ENCODE data around the gene TMEM187. TPM values are rescaled to one million over a fixed set of nuclear protein-coding genes. Genes with fewer than 3 reads are reported as not detected.

Gene TMEM187
- total and polyA plus RNA-seq, 9 donors = 2.6 to 11.6 (median 9.4) TPM

DNA sequence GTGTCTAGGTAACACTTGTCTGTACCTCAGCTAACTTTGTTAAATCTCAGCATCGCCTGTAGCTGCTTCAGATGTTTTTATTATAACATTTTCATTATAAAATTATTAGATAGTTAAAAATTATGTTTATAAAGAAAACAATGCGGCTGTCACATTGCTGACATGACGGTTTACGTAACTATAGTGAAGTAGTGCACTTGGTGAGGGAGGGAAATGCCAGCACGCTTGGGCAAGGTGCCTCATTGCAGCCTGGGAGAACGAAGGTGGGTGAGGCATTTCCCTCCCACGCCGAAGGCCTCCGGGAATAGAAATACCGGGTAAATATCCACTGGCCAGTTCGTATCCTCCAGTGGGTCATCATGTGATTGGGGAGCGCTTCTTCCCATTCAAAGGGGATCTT, 15.9 kb downstream of the TMEM187 start:
- no peaks in the 10 kb centered on the region for H3K4me1 ChIP-seq (ENCODE audit: insufficient read depth)
- H3K36me3 ChIP-seq = no peaks in the 10 kb centered on the region
- no peak overlapping the region for H3K27ac ChIP-seq
- DNase-seq = no peak
- intact Hi-C loops (cut with DNase I) = no loop called here
- WGBS, 3 donors = 72 to 81% (median 73%) methylated on average over 12 of the region's 12 CpGs
- no peak overlapping the region for H3K4me3 ChIP-seq
- no peaks in the 10 kb centered on the region for H3K9me3 ChIP-seq
- TF ChIP-seq, protein P1, sequence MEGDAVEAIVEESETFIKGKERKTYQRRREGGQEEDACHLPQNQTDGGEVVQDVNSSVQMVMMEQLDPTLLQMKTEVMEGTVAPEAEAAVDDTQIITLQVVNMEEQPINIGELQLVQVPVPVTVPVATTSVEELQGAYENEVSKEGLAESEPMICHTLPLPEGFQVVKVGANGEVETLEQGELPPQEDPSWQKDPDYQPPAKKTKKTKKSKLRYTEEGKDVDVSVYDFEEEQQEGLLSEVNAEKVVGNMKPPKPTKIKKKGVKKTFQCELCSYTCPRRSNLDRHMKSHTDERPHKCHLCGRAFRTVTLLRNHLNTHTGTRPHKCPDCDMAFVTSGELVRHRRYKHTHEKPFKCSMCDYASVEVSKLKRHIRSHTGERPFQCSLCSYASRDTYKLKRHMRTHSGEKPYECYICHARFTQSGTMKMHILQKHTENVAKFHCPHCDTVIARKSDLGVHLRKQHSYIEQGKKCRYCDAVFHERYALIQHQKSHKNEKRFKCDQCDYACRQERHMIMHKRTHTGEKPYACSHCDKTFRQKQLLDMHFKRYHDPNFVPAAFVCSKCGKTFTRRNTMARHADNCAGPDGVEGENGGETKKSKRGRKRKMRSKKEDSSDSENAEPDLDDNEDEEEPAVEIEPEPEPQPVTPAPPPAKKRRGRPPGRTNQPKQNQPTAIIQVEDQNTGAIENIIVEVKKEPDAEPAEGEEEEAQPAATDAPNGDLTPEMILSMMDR (IDR thresholded peaks at IDR 0.05) = no peak
- TF ChIP-seq POLR2A (IDR thresholded peaks at IDR 0.05) (no peak), EP300 (IDR thresholded peaks at IDR 0.05) (no peak)
- no peaks in the 10 kb centered on the region for H3K27me3 ChIP-seq

GRCh38 chrX:153989973-153990655, 17.6 kb downstream of the TMEM187 start:
- Histone ChIP-seq H3K4me1 (ENCODE audit: insufficient read depth) (no peaks in the 10 kb centered on the region), H3K27me3 (no peaks in the 10 kb centered on the region), H3K4me3 (no peak overlapping the region), H3K36me3 (no peaks in the 10 kb centered on the region), H3K9me3 (no peaks in the 10 kb centered on the region), H3K27ac (no peak overlapping the region)
- intact Hi-C loops (cut with DNase I) = no loop called here
- no peak for DNase-seq
- 90 to 92% (median 92%) methylated on average over 14 of the region's 14 CpGs for WGBS, 3 donors
- TF ChIP-seq EP300 (IDR thresholded peaks at IDR 0.05) = no peak
- TF ChIP-seq, protein P1 (IDR thresholded peaks at IDR 0.05) = no peak
- no peak for TF ChIP-seq POLR2A (IDR thresholded peaks at IDR 0.05)

DNA sequence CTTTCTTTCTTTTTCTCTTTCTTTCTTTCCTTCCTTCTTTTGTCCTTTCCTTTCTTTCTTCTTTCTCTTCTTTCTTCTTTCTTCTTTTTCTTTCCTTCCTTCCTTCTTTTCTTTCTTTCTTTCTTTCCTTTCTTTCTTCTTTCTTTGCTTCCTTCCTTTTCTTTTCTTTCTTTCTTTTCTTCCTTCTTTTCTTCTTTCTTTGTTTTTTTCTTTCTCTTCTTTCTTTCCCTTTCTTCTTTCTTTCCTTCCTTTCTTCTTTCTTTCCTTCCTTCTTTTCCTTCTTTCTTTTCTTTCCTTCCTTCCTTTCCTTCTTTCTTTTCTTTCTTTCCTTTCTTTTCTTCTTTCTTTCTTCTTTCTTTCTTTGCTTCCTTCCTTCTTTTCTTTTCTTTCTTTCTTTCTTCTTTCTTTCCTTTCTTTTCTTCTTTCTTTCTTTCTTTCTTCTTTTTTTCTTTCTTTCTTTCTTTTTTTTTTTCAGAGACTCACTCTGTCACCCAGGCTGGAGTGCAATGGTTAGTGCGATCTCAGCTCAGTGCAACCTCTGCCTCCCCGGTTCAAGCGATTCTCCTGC, 18.5 kb downstream of the TMEM187 start:
- Histone ChIP-seq H3K27me3 (no peaks in the 10 kb centered on the region), H3K9me3 (no peaks in the 10 kb centered on the region), H3K36me3 (no peaks in the 10 kb centered on the region), H3K4me3 (no peak overlapping the region), H3K27ac (no peak overlapping the region), H3K4me1 (ENCODE audit: insufficient read depth) (no peaks in the 10 kb centered on the region)
- TF ChIP-seq EP300 (IDR thresholded peaks at IDR 0.05) = no peak
- TF ChIP-seq, protein P1 (IDR thresholded peaks at IDR 0.05) = no peak
- no peak for TF ChIP-seq POLR2A (IDR thresholded peaks at IDR 0.05)
- no peak for DNase-seq
- intact Hi-C loops (cut with DNase I) = no loop called here
- WGBS, 3 donors = 94 to 97% (median 95%) methylated on average over 3 of the region's 3 CpGs

DNA sequence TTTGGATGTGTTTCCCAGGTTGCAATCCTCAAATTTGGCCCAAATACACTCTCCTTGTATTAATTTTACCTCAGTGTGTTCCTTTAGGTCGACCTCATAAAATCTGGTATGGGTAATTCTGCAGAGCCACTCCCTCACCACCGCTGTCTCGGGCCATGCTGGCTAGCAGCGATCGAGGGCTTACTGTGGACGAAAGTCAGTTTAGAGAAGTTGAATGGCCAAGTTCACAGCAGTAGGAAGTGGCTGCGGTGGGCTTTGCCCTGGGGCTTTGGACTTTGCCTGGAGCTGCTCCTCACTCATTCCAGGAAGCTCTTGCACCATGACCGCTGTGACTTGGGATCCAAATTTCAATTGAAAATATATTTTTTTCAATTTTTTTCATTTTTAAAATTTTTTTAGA, 19.6 kb downstream of the TMEM187 start:
- no peaks in the 10 kb centered on the region for H3K9me3 ChIP-seq
- DNase-seq = no peak
- no peaks in the 10 kb centered on the region for H3K27me3 ChIP-seq
- H3K27ac ChIP-seq = no peak overlapping the region
- TF ChIP-seq, protein P1 (IDR thresholded peaks at IDR 0.05) = no peak
- TF ChIP-seq EP300 (IDR thresholded peaks at IDR 0.05) (no peak), POLR2A (IDR thresholded peaks at IDR 0.05) (no peak)
- 86 to 92% (median 89%) methylated on average over 8 of the region's 8 CpGs for WGBS, 3 donors
- intact Hi-C loops (cut with DNase I) = no loop called here
- H3K4me3 ChIP-seq = no peak overlapping the region
- no peaks in the 10 kb centered on the region for H3K4me1 ChIP-seq (ENCODE audit: insufficient read depth)
- H3K36me3 ChIP-seq = no peaks in the 10 kb centered on the region

Data from ovary (tissue), 9 donors.